Fibroblast of mammary gland (primary cell): ENCODE data around the gene SOCS3.
A peak's percentile ranks its signal among the peaks of the same experiment; 100 is the strongest.

Source experiments
- DNase-seq: peaks from one replicate; pipeline ENCODE4 v3.0.0-alpha.2; 2010; ENCODE audit warnings: low read depth
- H3K4me3 ChIP-seq: 2 replicates; pipeline ENCODE4 v1.5.1; 2011; ENCODE audit warnings: low read depth, mild to moderate bottlenecking, low read length, moderate library complexity; ENCODE audit not compliant: control insufficient read depth
- CTCF ChIP-seq: conservative IDR thresholded peaks from 2 replicates; pipeline ENCODE4 v1.5.1; 2011; ENCODE audit warnings: low read depth, low read length, inconsistent platforms; ENCODE audit not compliant: control insufficient read depth, insufficient read depth

SOCS3 gene

GRCh38 chr17:78398390-78398789 lies 38.5 kb upstream of the SOCS3 start:
- DNase-seq = no peak
- no peak overlapping the region for H3K4me3 ChIP-seq

GRCh38 chr17:78397681-78398101 lies 37.8 kb upstream of the SOCS3 start:
- TF ChIP-seq CTCF = no peak

More at GRCh38 chr17:78398390-78398789, 38.5 kb upstream of the SOCS3 start:
- no peak for TF ChIP-seq CTCF

GRCh38 chr17:78396441-78397337 lies 36.8 kb upstream of the SOCS3 start:
- H3K4me3 ChIP-seq = no peak overlapping the region
- DNase-seq = peak; percentile 68
- no peak for TF ChIP-seq CTCF

More at GRCh38 chr17:78397681-78398101, 37.8 kb upstream of the SOCS3 start:
- peak; percentile 38 for DNase-seq
- H3K4me3 ChIP-seq = no peak overlapping the region

GRCh38 chr17:78395155-78395554 lies 35.3 kb upstream of the SOCS3 start:
- no peak for TF ChIP-seq CTCF
- H3K4me3 ChIP-seq = no peak overlapping the region
- DNase-seq = no peak

- no peak for DNase-seq
- H3K4me3 ChIP-seq = no peak overlapping the region
- no peak for TF ChIP-seq CTCF
These were observed 34.3 kb upstream of the SOCS3 start for GRCh38 chr17:78394209-78394608.

GRCh38 chr17:78393575-78393974 lies 33.7 kb upstream of the SOCS3 start:
- no peak for TF ChIP-seq CTCF
- no peak for DNase-seq
- no peak overlapping the region for H3K4me3 ChIP-seq
